CD4-positive, alpha-beta T cell treated with Interleukin-6 at 100 ng/mL for 8 hours (primary cell): ENCODE results near the gene TBL1XR1.

Experiments
- DNase-seq: peaks from one replicate; pipeline ENCODE4 v3.0.0-alpha.2; 2020; ENCODE audit warnings: mixed read lengths, low spot score

TBL1XR1 gene

GRCh38 chr3:177141471-177141870, 55.8 kb downstream of the TBL1XR1 start:
- DNase-seq: no peak

GRCh38 chr3:177139220-177139619, 58.1 kb downstream of the TBL1XR1 start:
- peak; percentile 29 for DNase-seq

GRCh38 chr3:177137774-177138705, 59.2 kb downstream of the TBL1XR1 start:
- no peak for DNase-seq

- DNase-seq: no peak
These were observed 60.5 kb downstream of the TBL1XR1 start for GRCh38 chr3:177136741-177137140.

GRCh38 chr3:177135841-177136492, 61.3 kb downstream of the TBL1XR1 start:
- no peak for DNase-seq

- no peak for DNase-seq
These were observed 62.5 kb downstream of the TBL1XR1 start for GRCh38 chr3:177134816-177135210.

GRCh38 chr3:177133860-177134815, 63.1 kb downstream of the TBL1XR1 start:
- DNase-seq: no peak

- DNase-seq: no peak
These were observed 65.2 kb downstream of the TBL1XR1 start for GRCh38 chr3:177131927-177132636.

GRCh38 chr3:177127008-177127407, 70.3 kb downstream of the TBL1XR1 start:
- DNase-seq: no peak

- no peak for DNase-seq
These were observed 71.1 kb downstream of the TBL1XR1 start for GRCh38 chr3:177126015-177126773.

- no peak for DNase-seq
These were observed 72.4 kb downstream of the TBL1XR1 start for GRCh38 chr3:177124882-177125281.

- no peak for DNase-seq
These were observed 73.5 kb downstream of the TBL1XR1 start for GRCh38 chr3:177123822-177124221.

GRCh38 chr3:177122183-177122856, 75.0 kb downstream of the TBL1XR1 start:
- no peak for DNase-seq

- no peak for DNase-seq
These were observed 77.5 kb downstream of the TBL1XR1 start for GRCh38 chr3:177119829-177120228.

GRCh38 chr3:177114253-177114652, 83.0 kb downstream of the TBL1XR1 start:
- no peak for DNase-seq

- no peak for DNase-seq
These were observed 85.7 kb downstream of the TBL1XR1 start for GRCh38 chr3:177111541-177111949.

GRCh38 chr3:177110895-177111294, 86.4 kb downstream of the TBL1XR1 start:
- no peak for DNase-seq

- DNase-seq: no peak
These were observed 86.9 kb downstream of the TBL1XR1 start for GRCh38 chr3:177110386-177110785.

GRCh38 chr3:177109688-177110330, 87.5 kb downstream of the TBL1XR1 start:
- DNase-seq: peak; percentile 20

- DNase-seq: no peak
These were observed 88.6 kb downstream of the TBL1XR1 start for GRCh38 chr3:177108648-177109047.
